ENCODE measurements around the gene TRMT10B. TPM values are rescaled to one million over a fixed set of nuclear protein-coding genes. Genes with fewer than 3 reads are reported as not detected.

TRMT10B gene
- total and polyA plus RNA-seq, 2 experiments from 2014 or later = 4.1 to 8.8 TPM

GRCh38 chr9:37740631-37741328 lies 12.8 kb upstream of the TRMT10B start:
- DNase-seq (ENCODE audit: low read depth in 1 of 2, low spot score in 1 of 2) = no peak
- no peak for TF ChIP-seq CTCF (IDR thresholded peaks at IDR 0.05; ENCODE audit: low read depth, low read length)

DNA sequence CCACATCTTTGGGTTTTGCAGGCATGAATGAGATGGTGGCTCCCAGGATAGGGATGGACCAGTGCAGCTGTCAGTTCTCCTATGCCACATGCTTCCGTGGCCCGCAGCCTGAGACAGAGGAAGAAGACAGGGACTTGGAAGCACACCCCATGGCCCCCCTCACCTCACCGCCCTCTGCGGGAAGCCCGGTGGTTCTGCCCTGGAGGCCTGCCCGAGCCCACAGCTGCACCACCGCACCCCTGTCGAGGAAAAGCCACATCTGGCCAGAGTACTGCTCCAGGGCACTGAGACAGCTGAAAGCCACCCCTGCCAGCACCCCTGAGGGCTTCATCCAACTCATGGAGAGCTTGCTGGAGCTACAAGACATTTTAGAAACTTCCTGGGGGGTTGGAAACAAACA lies 7.6 kb upstream of the TRMT10B start:
- no peak for TF ChIP-seq CTCF (IDR thresholded peaks at IDR 0.05; ENCODE audit: low read depth, low read length)
- no peak overlapping the region for H3K4me3 ChIP-seq
- no peak overlapping the region for H3K27ac ChIP-seq
- no peaks in the 10 kb centered on the region for H3K36me3 ChIP-seq
- H3K9me3 ChIP-seq (ENCODE audit: low read depth) = no peaks in the 10 kb centered on the region
- peaks cover 4% of the 10 kb centered on the region for H3K4me1 ChIP-seq (ENCODE audit: low read depth)
- no peak for DNase-seq (ENCODE audit: low read depth in 1 of 2, low spot score in 1 of 2)
- H3K27me3 ChIP-seq = no peaks in the 10 kb centered on the region

More at GRCh38 chr9:37740631-37741328, 12.8 kb upstream of the TRMT10B start:
- H3K27me3 ChIP-seq = no peaks in the 10 kb centered on the region
- H3K4me3 ChIP-seq = no peak overlapping the region
- no peaks in the 10 kb centered on the region for H3K36me3 ChIP-seq
- no peaks in the 10 kb centered on the region for H3K9me3 ChIP-seq (ENCODE audit: low read depth)
- H3K27ac ChIP-seq = no peak overlapping the region
- H3K4me1 ChIP-seq (ENCODE audit: low read depth) = peaks cover 4% of the 10 kb centered on the region

DNA sequence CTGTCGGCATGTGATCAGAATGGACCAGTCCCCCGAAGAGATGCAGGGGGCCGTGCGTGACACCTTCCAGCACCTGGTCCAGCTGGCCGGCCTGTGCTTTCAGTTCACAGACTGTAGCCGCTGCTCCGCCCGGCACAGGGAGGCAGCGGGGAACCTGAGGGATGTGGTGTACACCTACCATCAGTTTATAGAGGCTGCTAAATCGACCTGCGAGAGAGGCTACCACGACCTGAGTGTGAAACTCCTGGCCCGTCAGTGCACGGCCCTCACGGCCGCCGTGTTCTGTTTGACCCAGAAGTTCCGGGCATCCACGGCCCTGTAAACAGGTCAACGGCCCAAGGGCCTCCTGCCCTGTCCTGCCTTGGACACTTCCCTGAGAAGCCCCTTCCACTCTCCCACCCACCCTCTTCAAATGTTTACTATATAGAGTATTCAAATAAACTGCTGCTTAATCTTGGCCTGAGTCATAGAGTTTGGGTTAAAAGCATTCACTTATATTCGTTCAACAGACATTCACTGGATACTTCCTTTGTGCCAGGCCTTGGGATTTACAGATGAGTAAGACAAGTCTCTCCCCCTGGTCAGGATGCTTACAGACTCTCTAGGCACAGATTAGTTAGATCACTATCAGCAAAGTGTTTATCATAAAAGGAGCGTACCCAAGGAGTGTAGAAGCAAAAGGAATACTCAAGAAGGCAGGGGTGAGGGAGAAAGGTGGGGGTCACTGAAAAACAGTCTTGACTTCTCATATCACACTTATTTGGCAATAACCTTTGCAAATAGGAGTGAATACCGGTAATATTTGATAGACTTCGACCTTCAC lies 6.9 kb upstream of the TRMT10B start:
- no peaks in the 10 kb centered on the region for H3K36me3 ChIP-seq
- no peak for DNase-seq (ENCODE audit: low read depth in 1 of 2, low spot score in 1 of 2)
- H3K9me3 ChIP-seq (ENCODE audit: low read depth) = no peaks in the 10 kb centered on the region
- H3K4me1 ChIP-seq (ENCODE audit: low read depth) = peaks cover under 1% of the 10 kb centered on the region
- H3K27ac ChIP-seq = no peak overlapping the region
- no peaks in the 10 kb centered on the region for H3K27me3 ChIP-seq
- H3K4me3 ChIP-seq = no peak overlapping the region
- no peak for TF ChIP-seq CTCF (IDR thresholded peaks at IDR 0.05; ENCODE audit: low read depth, low read length)

DNA sequence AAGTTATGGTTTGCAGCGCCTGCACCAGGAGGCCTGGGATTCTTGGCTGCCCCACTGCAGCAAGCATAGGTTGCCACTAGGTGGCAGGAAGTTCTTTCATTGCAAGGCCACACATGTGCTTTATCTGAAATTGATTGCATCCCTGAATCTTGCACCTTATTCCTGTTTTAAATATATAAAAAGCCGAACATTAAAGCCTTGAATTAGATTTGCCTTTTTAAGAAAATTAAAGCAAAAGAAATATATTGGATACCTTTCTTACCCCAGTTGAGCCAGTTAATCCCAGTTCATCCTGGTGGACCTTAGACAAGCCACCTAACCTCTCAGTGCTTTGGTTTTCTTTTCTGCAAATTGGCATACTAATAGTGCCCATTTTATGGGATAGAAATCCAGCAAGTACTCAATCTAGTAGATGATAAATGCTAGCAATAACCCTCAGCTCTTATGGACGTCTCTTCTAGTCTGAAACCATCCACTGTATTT lies 6.3 kb upstream of the TRMT10B start:
- DNase-seq (ENCODE audit: low read depth in 1 of 2, low spot score in 1 of 2) = peak; percentile 70 to 76
- peak; percentile 96 for TF ChIP-seq CTCF (IDR thresholded peaks at IDR 0.05; ENCODE audit: low read depth, low read length)
- H3K27ac ChIP-seq = no peak overlapping the region

GRCh38 chr9:37749129-37749528 lies 4.5 kb upstream of the TRMT10B start:
- no peak for DNase-seq (ENCODE audit: low read depth in 1 of 2, low spot score in 1 of 2)
- no peaks in the 10 kb centered on the region for H3K27me3 ChIP-seq

More for the DNA sequence above, 6.3 kb upstream of the TRMT10B start:
- Histone ChIP-seq H3K9me3 (ENCODE audit: low read depth) (no peaks in the 10 kb centered on the region), H3K27me3 (no peaks in the 10 kb centered on the region), H3K4me1 (ENCODE audit: low read depth) (no peaks in the 10 kb centered on the region), H3K36me3 (no peaks in the 10 kb centered on the region), H3K4me3 (no peak overlapping the region)

More at GRCh38 chr9:37749129-37749528, 4.5 kb upstream of the TRMT10B start:
- no peak overlapping the region for H3K27ac ChIP-seq
- no peak for TF ChIP-seq CTCF (IDR thresholded peaks at IDR 0.05; ENCODE audit: low read depth, low read length)
- H3K4me1 ChIP-seq (ENCODE audit: low read depth) = no peaks in the 10 kb centered on the region
- H3K9me3 ChIP-seq (ENCODE audit: low read depth) = no peaks in the 10 kb centered on the region
- no peaks in the 10 kb centered on the region for H3K36me3 ChIP-seq
- H3K4me3 ChIP-seq = no peak overlapping the region
